ENCODE results near the gene ANKRD34B. TPM values are rescaled to one million over a fixed set of nuclear protein-coding genes. Genes with fewer than 3 reads are reported as not detected.

The ANKRD34B gene
- total RNA-seq, 1 experiment from 2014 or later: not detected

DNA sequence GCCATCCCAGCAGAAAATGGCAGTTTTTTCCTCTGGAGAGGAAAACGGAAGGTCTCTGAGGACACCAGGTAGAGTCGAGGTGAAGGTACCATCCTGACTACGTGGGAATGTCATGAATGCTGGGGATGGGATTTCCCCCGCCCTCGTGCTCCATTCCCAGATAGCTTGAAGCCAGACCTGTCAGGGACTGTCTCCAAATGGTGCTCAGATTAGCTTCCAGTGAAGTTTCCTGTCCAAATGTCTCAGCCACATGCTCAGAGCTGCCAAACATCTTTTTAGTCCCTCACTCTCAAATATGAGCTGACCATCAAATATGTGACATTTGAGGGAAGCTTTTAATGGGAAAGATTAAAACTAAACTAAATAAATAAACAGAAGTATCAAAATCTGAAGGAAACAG, 7.6 kb upstream of the ANKRD34B start:
- no peak for DNase-seq (ENCODE audit: low spot score)
- H3K4me3 ChIP-seq (ENCODE audit: low read depth, low read length, poor library complexity, severe bottlenecking): no peak overlapping the region
- no peak overlapping the region for H3K27ac ChIP-seq (ENCODE audit: low read depth, low read length, poor library complexity, severe bottlenecking)
- no peaks in the 10 kb centered on the region for H3K4me1 ChIP-seq (ENCODE audit: insufficient read depth, low read length, poor library complexity, severe bottlenecking)
- intact Hi-C loops (cut with micrococcal nuclease; ENCODE audit: unreplicated experiment): no loop called here
- BruUV-seq (replicated peaks): no TSS peak
- CTCF ChIA-PET: no interaction called here
- peaks cover 27% of the 10 kb centered on the region for H3K27me3 ChIP-seq (replicated peaks; ENCODE audit: insufficient read depth, low read depth, low read length, poor library complexity)
- H3K36me3 ChIP-seq (ENCODE audit: insufficient read depth, low read length, poor library complexity, severe bottlenecking): no peaks in the 10 kb centered on the region
- H3K9me3 ChIP-seq (ENCODE audit: low read depth, low read length, poor library complexity, severe bottlenecking): no peaks in the 10 kb centered on the region
- no peak for TF ChIP-seq EZH2 (IDR thresholded peaks at IDR 0.05; ENCODE audit: borderline replicate concordance, low read depth, low read length, poor library complexity, severe bottlenecking)
- TF ChIP-seq CTCF (conservative IDR thresholded peaks at IDR 0.05; ENCODE audit: low read depth, low read length): no peak
- POLR2A ChIA-PET (ENCODE audit: low non-redundant PET): no interaction called here

GRCh38 chr5:80576383-80576782, 6.3 kb upstream of the ANKRD34B start:
- no peak for TF ChIP-seq CTCF (conservative IDR thresholded peaks at IDR 0.05; ENCODE audit: low read depth, low read length)
- TF ChIP-seq EZH2 (IDR thresholded peaks at IDR 0.05; ENCODE audit: borderline replicate concordance, low read depth, low read length, poor library complexity, severe bottlenecking): no peak
- peaks cover 40% of the 10 kb centered on the region for H3K27me3 ChIP-seq (replicated peaks; ENCODE audit: insufficient read depth, low read depth, low read length, poor library complexity)
- BruUV-seq (replicated peaks): no TSS peak
- CTCF ChIA-PET: no interaction called here
- no peak overlapping the region for H3K27ac ChIP-seq (ENCODE audit: low read depth, low read length, poor library complexity, severe bottlenecking)
- H3K36me3 ChIP-seq (ENCODE audit: insufficient read depth, low read length, poor library complexity, severe bottlenecking): no peaks in the 10 kb centered on the region
- H3K9me3 ChIP-seq (ENCODE audit: low read depth, low read length, poor library complexity, severe bottlenecking): no peaks in the 10 kb centered on the region
- DNase-seq (ENCODE audit: low spot score): no peak
- no peaks in the 10 kb centered on the region for H3K4me1 ChIP-seq (ENCODE audit: insufficient read depth, low read length, poor library complexity, severe bottlenecking)
- POLR2A ChIA-PET (ENCODE audit: low non-redundant PET): no interaction called here
- intact Hi-C loops (cut with micrococcal nuclease; ENCODE audit: unreplicated experiment): no loop called here
- H3K4me3 ChIP-seq (ENCODE audit: low read depth, low read length, poor library complexity, severe bottlenecking): no peak overlapping the region

DNA sequence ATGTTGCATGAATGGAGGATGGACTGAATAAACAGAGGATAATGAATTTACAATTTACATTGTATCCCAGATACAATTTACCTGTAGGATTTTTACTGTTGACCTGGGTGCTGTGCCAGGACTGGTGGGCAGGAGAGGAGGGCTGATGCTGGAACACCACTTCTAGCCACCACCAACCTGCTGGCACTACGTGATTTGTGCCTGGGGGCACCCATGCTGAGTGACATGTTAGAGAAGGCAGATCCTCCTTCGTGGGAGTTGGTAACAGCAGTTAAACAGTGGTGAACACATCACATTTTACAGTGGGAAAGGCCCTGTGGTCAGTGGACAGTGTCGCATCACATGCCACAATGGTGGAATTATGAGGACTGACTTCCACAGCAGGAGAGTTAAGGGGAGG, 3.0 kb upstream of the ANKRD34B start:
- no peak for DNase-seq (ENCODE audit: low spot score)
- no peak overlapping the region for H3K4me3 ChIP-seq (ENCODE audit: low read depth, low read length, poor library complexity, severe bottlenecking)
- no peaks in the 10 kb centered on the region for H3K36me3 ChIP-seq (ENCODE audit: insufficient read depth, low read length, poor library complexity, severe bottlenecking)
- no peak overlapping the region for H3K27ac ChIP-seq (ENCODE audit: low read depth, low read length, poor library complexity, severe bottlenecking)
- H3K4me1 ChIP-seq (ENCODE audit: insufficient read depth, low read length, poor library complexity, severe bottlenecking): peaks cover 9% of the 10 kb centered on the region
- CTCF ChIA-PET: interaction anchor here (1.1 kb wide), 1 partner anchor 92 kb away, joined by 3 read pairs; no protein-coding TSS in a partner anchor
- H3K9me3 ChIP-seq (ENCODE audit: low read depth, low read length, poor library complexity, severe bottlenecking): no peaks in the 10 kb centered on the region
- POLR2A ChIA-PET (ENCODE audit: low non-redundant PET): no interaction called here
- H3K27me3 ChIP-seq (replicated peaks; ENCODE audit: insufficient read depth, low read depth, low read length, poor library complexity): peaks cover 69% of the 10 kb centered on the region
- intact Hi-C loops (cut with micrococcal nuclease; ENCODE audit: unreplicated experiment): no loop called here
- no TSS peak for BruUV-seq (replicated peaks)
- no peak for TF ChIP-seq CTCF (conservative IDR thresholded peaks at IDR 0.05; ENCODE audit: low read depth, low read length)
- no peak for TF ChIP-seq EZH2 (IDR thresholded peaks at IDR 0.05; ENCODE audit: borderline replicate concordance, low read depth, low read length, poor library complexity, severe bottlenecking)

Data from A673 (cell line).